IMR-90 (cell line): ENCODE results near the gene ADH5. TPM values are rescaled to one million over a fixed set of nuclear protein-coding genes. Genes with fewer than 3 reads are reported as not detected.

Source experiments
- ATAC-seq: fragments of 200-7000 bp; cut with Tn5 transposase; 2 replicates; pipeline ENCODE4 v1.9.1; 2020; ENCODE audit warnings: low read depth, mild to moderate bottlenecking, moderate library complexity
- BruUV-seq: library from RNA; stranded (reverse); fragments of 400-500 nt; replicated peaks from 2 replicates; lab custom pipeline; 2021; lab: Mats Ljungman, UMichigan
- CTCF ChIA-PET: fragments of 300-600 bp; formaldehyde crosslinking; extraction: SDS; loops from one replicate; lab custom pipeline; 2021; ENCODE audit warnings: antibody characterized with exemption; lab: Yijun Ruan, JAX
- POLR2A ChIA-PET: fragments of 300-600 bp; sonication (Branson Sonifier 250); formaldehyde crosslinking; loops from one replicate; lab custom pipeline; 2022; ENCODE audit warnings: antibody characterized with exemption; ENCODE audit not compliant: unreplicated experiment; lab: Charles Lee
- DNase-seq: peaks from one replicate; pipeline ENCODE4 v3.0.0; 2013
- H2AFZ ChIP-seq: replicated peaks from 2 replicates; pipeline ENCODE3; 2013; ENCODE audit warnings: low read length, mild to moderate bottlenecking; ENCODE audit not compliant: poor library complexity
- H2AK5ac ChIP-seq: 2 replicates; pipeline ENCODE4 v1.6.1; 2013; ENCODE audit warnings: low read depth, low read length, inconsistent platforms
- H2AK9ac ChIP-seq: replicated peaks from 2 replicates; pipeline ENCODE3; 2013; ENCODE audit warnings: mild to moderate bottlenecking, low read depth, low read length, moderate library complexity; ENCODE audit not compliant: poor library complexity
- H2BK120ac ChIP-seq: 2 replicates; pipeline ENCODE4 v1.6.1; 2013; ENCODE audit warnings: low read depth, low read length, inconsistent platforms
- H2BK15ac ChIP-seq: 3 replicates; pipeline ENCODE4 v1.6.1; 2013; ENCODE audit warnings: low read depth, low read length, inconsistent platforms
- H2BK20ac ChIP-seq: 2 replicates; pipeline ENCODE4 v1.6.1; 2013; ENCODE audit warnings: low read depth, mild to moderate bottlenecking, inconsistent platforms, low read length, moderate library complexity
- H2BK5ac ChIP-seq: 2 replicates; pipeline ENCODE4 v1.6.1; 2013; ENCODE audit warnings: mild to moderate bottlenecking, low read depth, low read length, inconsistent platforms; ENCODE audit not compliant: poor library complexity, severe bottlenecking
- H3K14ac ChIP-seq: replicated peaks from 2 replicates; pipeline ENCODE4 v1.6.1; 2013; ENCODE audit warnings: low read depth, low read length, inconsistent platforms
- H3K18ac ChIP-seq: 2 replicates; pipeline ENCODE4 v1.6.1; 2013; ENCODE audit warnings: low read depth, low read length, control low read depth
- H3K23ac ChIP-seq: 2 replicates; pipeline ENCODE4 v1.6.1; 2013; ENCODE audit warnings: low read depth, low read length, inconsistent platforms
- H3K27ac ChIP-seq: 2 replicates; pipeline ENCODE4 v1.5.1; 2013; ENCODE audit warnings: mild to moderate bottlenecking, control low read depth, low read length; ENCODE audit not compliant: insufficient read depth
- H3K27me3 ChIP-seq: 2 replicates; pipeline ENCODE4 v1.6.1; 2013; ENCODE audit warnings: low read length; ENCODE audit not compliant: control insufficient read depth, insufficient read depth
- H3K36me3 ChIP-seq: 2 replicates; pipeline ENCODE4 v1.6.1; 2013; ENCODE audit warnings: low read length, mixed read lengths; ENCODE audit not compliant: control insufficient read depth, insufficient read depth
- H3K4ac ChIP-seq: 2 replicates; pipeline ENCODE4 v1.6.1; 2013; ENCODE audit warnings: low read depth, low read length, inconsistent platforms
- H3K4me1 ChIP-seq: 2 replicates; pipeline ENCODE4 v1.6.1; 2013; ENCODE audit warnings: low read length, mixed read lengths; ENCODE audit not compliant: control insufficient read depth, insufficient read depth
- H3K4me2 ChIP-seq: 2 replicates; pipeline ENCODE4 v1.6.1; 2013; ENCODE audit warnings: low read depth, mild to moderate bottlenecking, control low read depth, low read length, moderate library complexity
- H3K4me3 ChIP-seq: 2 replicates; pipeline ENCODE4 v1.5.1; 2013; ENCODE audit warnings: low read depth, mild to moderate bottlenecking, control low read depth, low read length, moderate library complexity; ENCODE audit not compliant: insufficient read depth
- H3K56ac ChIP-seq: 2 replicates; pipeline ENCODE4 v1.6.1; 2013; ENCODE audit warnings: low read length, inconsistent platforms; ENCODE audit not compliant: insufficient read depth; ENCODE audit errors: extremely low read depth
- H3K79me1 ChIP-seq, 2 experiments: 2 replicates each; pipeline ENCODE4 v1.6.1; 2013; ENCODE audit warnings: low read length in 2 of 2, inconsistent platforms in 1 of 2, low read depth in 1 of 2
- H3K9ac ChIP-seq: 2 replicates; pipeline ENCODE4 v1.6.1; 2013; ENCODE audit warnings: low read depth, low read length, control low read depth
- H3K9me1 ChIP-seq: 2 replicates; pipeline ENCODE4 v1.6.1; 2013; ENCODE audit warnings: low read length, inconsistent platforms; ENCODE audit not compliant: insufficient read depth
- H3K9me3 ChIP-seq: 2 replicates; pipeline ENCODE4 v1.6.1; 2013; ENCODE audit warnings: low read length; ENCODE audit not compliant: control insufficient read depth, insufficient read depth
- H4K20me1 ChIP-seq: 2 replicates; pipeline ENCODE4 v1.6.1; 2013; ENCODE audit warnings: low read length, inconsistent platforms; ENCODE audit not compliant: insufficient read depth
- H4K5ac ChIP-seq: 2 replicates; pipeline ENCODE4 v1.6.1; 2013; ENCODE audit warnings: mild to moderate bottlenecking, low read depth, low read length, control low read depth
- H4K8ac ChIP-seq, 2 experiments: 2 replicates each; pipeline ENCODE4 v1.6.1; 2013; ENCODE audit warnings: low read depth in 2 of 2, low read length in 2 of 2, control low read depth in 1 of 2, inconsistent platforms in 1 of 2
- H4K91ac ChIP-seq: 2 replicates; pipeline ENCODE4 v1.6.1; 2013; ENCODE audit warnings: low read depth, low read length, inconsistent platforms; ENCODE audit not compliant: insufficient read depth
- BHLHE40 ChIP-seq: fragments of 150-350 bp; IDR thresholded peaks from 2 replicates; pipeline ENCODE4 v1.6.1; 2016; ENCODE audit warnings: mild to moderate bottlenecking, low read depth, low read length
- CEBPB ChIP-seq: IDR thresholded peaks from 2 replicates; pipeline ENCODE4 v1.6.1; 2012; ENCODE audit warnings: low read depth, low read length, improper control_type of control experiment
- CHD1 ChIP-seq: IDR thresholded peaks from 2 replicates; pipeline ENCODE4 v1.6.1; 2012; ENCODE audit warnings: low read depth, low read length, improper control_type of control experiment
- CTCF ChIP-seq: conservative IDR thresholded peaks from 2 replicates; pipeline ENCODE4 v1.5.1; 2012; ENCODE audit warnings: mild to moderate bottlenecking, low read depth, low read length, improper control_type of control experiment
- FOS ChIP-seq: fragments of 150-350 bp; IDR thresholded peaks from 2 replicates; pipeline ENCODE4 v1.6.1; 2016; ENCODE audit warnings: low read depth, low read length
- MAFK ChIP-seq: IDR thresholded peaks from 2 replicates; pipeline ENCODE4 v1.6.1; 2012; ENCODE audit warnings: low read depth, low read length, improper control_type of control experiment
- MAZ ChIP-seq: IDR thresholded peaks from 2 replicates; pipeline ENCODE4 v1.6.1; 2012; ENCODE audit warnings: low read depth, mild to moderate bottlenecking, low read length, improper control_type of control experiment, moderate library complexity, borderline replicate concordance
- MXI1 ChIP-seq: IDR thresholded peaks from 2 replicates; pipeline ENCODE4 v1.6.1; 2012; ENCODE audit warnings: low read depth, mild to moderate bottlenecking, low read length, moderate library complexity, borderline replicate concordance
- NFE2L2 ChIP-seq: fragments of 150-350 bp; IDR thresholded peaks from 2 replicates; pipeline ENCODE4 v1.6.1; 2016; ENCODE audit warnings: low read depth, mild to moderate bottlenecking, low read length
- POLR2A ChIP-seq: IDR thresholded peaks from 2 replicates; pipeline ENCODE4 v1.6.1; 2012; ENCODE audit warnings: mild to moderate bottlenecking, low read depth, low read length
- RAD21 ChIP-seq: IDR thresholded peaks from 2 replicates; pipeline ENCODE4 v1.6.1; 2012; ENCODE audit warnings: low read length, improper control_type of control experiment
- RCOR1 ChIP-seq: IDR thresholded peaks from 2 replicates; pipeline ENCODE4 v1.6.1; 2012; ENCODE audit warnings: mild to moderate bottlenecking, low read length, improper control_type of control experiment; ENCODE audit not compliant: insufficient replicate concordance
- RFX5 ChIP-seq: IDR thresholded peaks from 2 replicates; pipeline ENCODE4 v1.8.0; 2012; ENCODE audit warnings: low read depth, mild to moderate bottlenecking, low read length, moderate library complexity
- SMC3 ChIP-seq: fragments of 150-350 bp; IDR thresholded peaks from 2 replicates; pipeline ENCODE4 v1.6.1; 2016; ENCODE audit warnings: low read depth, mild to moderate bottlenecking, antibody characterized with exemption, low read length, moderate library complexity
- USF2 ChIP-seq: fragments of 150-350 bp; IDR thresholded peaks from 2 replicates; pipeline ENCODE4 v1.6.1; 2017; ENCODE audit warnings: mild to moderate bottlenecking, antibody characterized with exemption, low read length, low read depth
- WGBS, 2 experiments: methylation state at CpG; one replicate each; pipeline versions ENCODE4 v1.1.5 to v1.1.7; 2013; ENCODE audit warnings: missing lambda C conversion rate in 2 of 2; ENCODE audit not compliant: insufficient read length in 1 of 2; ENCODE audit errors: extremely low coverage in 2 of 2; 5-methylcytosine and 5-hydroxymethylcytosine counted together
- dilution Hi-C: fragments of 300-500 bp; cut with HindIII; formaldehyde crosslinking; loops from one replicate; pipeline ENCODE4 v1.14.3; 2018; ENCODE audit warnings: low sequenced_read_pairs; ENCODE audit not compliant: unreplicated experiment
- in situ Hi-C: fragments of 300-500 bp; cut with MboI; formaldehyde crosslinking; loops from 3 replicates; pipeline ENCODE4 v1.14.3; 2019; ENCODE audit warnings: low sequenced_read_pairs, inconsistent platforms, mixed read lengths
- intact Hi-C: fragments of 100-400 bp; cut with micrococcal nuclease; formaldehyde crosslinking; loops from 2 replicates; pipeline ENCODE4 v1.10.0; 2022
- polyA plus RNA-seq, 3 experiments: library from polyadenylated mRNA; depleted of rRNA; stranded (reverse); fragments of >200 nt; gene quantifications; 2 replicates each; pipeline ENCODE4 v1.2.3, GENCODE V29; 2012; ENCODE audit warnings: low replicate concordance in 1 of 3
- total RNA-seq: library from RNA; depleted of rRNA; stranded (reverse); fragments of >200 nt; gene quantifications from 2 replicates; pipeline ENCODE4 v1.2.3, GENCODE V29; 2012
- TF ChIP-seq, protein P1 (sequence below): fragments of 150-350 bp; IDR thresholded peaks from 2 replicates; pipeline ENCODE4 v1.6.1; 2016; ENCODE audit warnings: low read depth, mild to moderate bottlenecking, low read length, moderate library complexity, borderline replicate concordance

ADH5 gene
- total and polyA plus RNA-seq, 2 of the 4 experiments (the other 2 are of a cell fraction) = 140 to 178 TPM

- dilution Hi-C loops (no loop called here), intact Hi-C loops (no loop called here), in situ Hi-C loops (loop anchor here (25.0 kb wide), 1 partner anchor 609 kb away; no protein-coding TSS in a partner anchor)
- no peak overlapping the region for H2AK5ac ChIP-seq
- no peak overlapping the region for H2BK120ac ChIP-seq
- ATAC-seq (no peak), DNase-seq (no peak)
- no peak overlapping the region for H4K8ac ChIP-seq
- H4K20me1 ChIP-seq = peaks cover 3% of the 10 kb centered on the region; the same call in 1 of the 2 replicates
- H3K36me3 ChIP-seq = peaks cover 45% of the 10 kb centered on the region
- H4K91ac ChIP-seq = no peak overlapping the region
- H2AK9ac ChIP-seq = no peak overlapping the region
- no peak overlapping the region for H3K4me3 ChIP-seq
- no peak overlapping the region for H3K18ac ChIP-seq
- CTCF ChIA-PET = no interaction called here
- H3K79me1 ChIP-seq = peaks cover 5 to 18% of the 10 kb centered on the region in 2 experiments; a peak in 3 of 4 replicates
- H3K56ac ChIP-seq = no peak overlapping the region
- no peaks in the 10 kb centered on the region for H3K9me1 ChIP-seq
- no peak overlapping the region for H3K27ac ChIP-seq
- H3K23ac ChIP-seq = no peak overlapping the region
- H3K9me3 ChIP-seq = no peaks in the 10 kb centered on the region
- H3K4me2 ChIP-seq = no peak overlapping the region
- H2BK15ac ChIP-seq = no peak overlapping the region
- WGBS, 2 experiments = no CpG with 5 or more reads among the region's 5 CpGs
- POLR2A ChIA-PET = no interaction called here
- H4K5ac ChIP-seq = no peak overlapping the region
- H3K4ac ChIP-seq = no peak overlapping the region
- no peak overlapping the region for H3K9ac ChIP-seq
- H3K14ac ChIP-seq = no peak overlapping the region
- no peaks in the 10 kb centered on the region for H3K4me1 ChIP-seq
- H3K27me3 ChIP-seq = no peaks in the 10 kb centered on the region
- TF ChIP-seq FOS (no peak), MAFK (no peak), RCOR1 (no peak), CTCF (no peak), CHD1 (no peak), MAZ (no peak), NFE2L2 (no peak), SMC3 (no peak), RAD21 (no peak), CEBPB (no peak), USF2 (no peak), MXI1 (no peak), POLR2A (no peak), BHLHE40 (no peak), RFX5 (no peak)
- TF ChIP-seq, protein P1, sequence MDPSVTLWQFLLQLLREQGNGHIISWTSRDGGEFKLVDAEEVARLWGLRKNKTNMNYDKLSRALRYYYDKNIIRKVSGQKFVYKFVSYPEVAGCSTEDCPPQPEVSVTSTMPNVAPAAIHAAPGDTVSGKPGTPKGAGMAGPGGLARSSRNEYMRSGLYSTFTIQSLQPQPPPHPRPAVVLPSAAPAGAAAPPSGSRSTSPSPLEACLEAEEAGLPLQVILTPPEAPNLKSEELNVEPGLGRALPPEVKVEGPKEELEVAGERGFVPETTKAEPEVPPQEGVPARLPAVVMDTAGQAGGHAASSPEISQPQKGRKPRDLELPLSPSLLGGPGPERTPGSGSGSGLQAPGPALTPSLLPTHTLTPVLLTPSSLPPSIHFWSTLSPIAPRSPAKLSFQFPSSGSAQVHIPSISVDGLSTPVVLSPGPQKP = no peak
- no TSS peak for BruUV-seq
- H2BK20ac ChIP-seq = no peak overlapping the region
- no peak overlapping the region for H2BK5ac ChIP-seq
- H2AFZ ChIP-seq = no peak overlapping the region
Observed at GRCh38 chr4:99071159-99071558, 17.4 kb downstream of the ADH5 start.
